OCI-LY3 (cell line): ENCODE data around the gene SYT3.

Source experiments
- EZH2phosphoT487 ChIP-seq: fragments of 200-600 bp; shearing (Covaris generic); IDR thresholded peaks from 2 replicates; pipeline ENCODE4 v1.6.1; 2018; ENCODE audit warnings: antibody characterized with exemption, mixed run types, low read depth
- TF ChIP-seq, protein P1 (sequence below): fragments of 200-600, 300-600 bp; sonication (generic); IDR thresholded peaks from 2 replicates; pipeline ENCODE4 v1.5.1; 2014; ENCODE audit warnings: antibody characterized with exemption, low read length, low read depth

- TF ChIP-seq, protein P1, sequence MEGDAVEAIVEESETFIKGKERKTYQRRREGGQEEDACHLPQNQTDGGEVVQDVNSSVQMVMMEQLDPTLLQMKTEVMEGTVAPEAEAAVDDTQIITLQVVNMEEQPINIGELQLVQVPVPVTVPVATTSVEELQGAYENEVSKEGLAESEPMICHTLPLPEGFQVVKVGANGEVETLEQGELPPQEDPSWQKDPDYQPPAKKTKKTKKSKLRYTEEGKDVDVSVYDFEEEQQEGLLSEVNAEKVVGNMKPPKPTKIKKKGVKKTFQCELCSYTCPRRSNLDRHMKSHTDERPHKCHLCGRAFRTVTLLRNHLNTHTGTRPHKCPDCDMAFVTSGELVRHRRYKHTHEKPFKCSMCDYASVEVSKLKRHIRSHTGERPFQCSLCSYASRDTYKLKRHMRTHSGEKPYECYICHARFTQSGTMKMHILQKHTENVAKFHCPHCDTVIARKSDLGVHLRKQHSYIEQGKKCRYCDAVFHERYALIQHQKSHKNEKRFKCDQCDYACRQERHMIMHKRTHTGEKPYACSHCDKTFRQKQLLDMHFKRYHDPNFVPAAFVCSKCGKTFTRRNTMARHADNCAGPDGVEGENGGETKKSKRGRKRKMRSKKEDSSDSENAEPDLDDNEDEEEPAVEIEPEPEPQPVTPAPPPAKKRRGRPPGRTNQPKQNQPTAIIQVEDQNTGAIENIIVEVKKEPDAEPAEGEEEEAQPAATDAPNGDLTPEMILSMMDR, result no peak
- no peak for TF ChIP-seq EZH2phosphoT487
These were observed 19.0 kb upstream of the SYT3 start for GRCh38 chr19:50658441-50659317.
